HG02759 (cell line): ENCODE results near the gene PSD.

Experiments
- ATAC-seq: cut with Tn5 transposase; IDR thresholded peaks from one replicate; pipeline ENCODE4 v1.9.1; 2021; ENCODE audit warnings: mild to moderate bottlenecking, moderate library complexity; ENCODE audit not compliant: unreplicated experiment

Gene PSD

DNA sequence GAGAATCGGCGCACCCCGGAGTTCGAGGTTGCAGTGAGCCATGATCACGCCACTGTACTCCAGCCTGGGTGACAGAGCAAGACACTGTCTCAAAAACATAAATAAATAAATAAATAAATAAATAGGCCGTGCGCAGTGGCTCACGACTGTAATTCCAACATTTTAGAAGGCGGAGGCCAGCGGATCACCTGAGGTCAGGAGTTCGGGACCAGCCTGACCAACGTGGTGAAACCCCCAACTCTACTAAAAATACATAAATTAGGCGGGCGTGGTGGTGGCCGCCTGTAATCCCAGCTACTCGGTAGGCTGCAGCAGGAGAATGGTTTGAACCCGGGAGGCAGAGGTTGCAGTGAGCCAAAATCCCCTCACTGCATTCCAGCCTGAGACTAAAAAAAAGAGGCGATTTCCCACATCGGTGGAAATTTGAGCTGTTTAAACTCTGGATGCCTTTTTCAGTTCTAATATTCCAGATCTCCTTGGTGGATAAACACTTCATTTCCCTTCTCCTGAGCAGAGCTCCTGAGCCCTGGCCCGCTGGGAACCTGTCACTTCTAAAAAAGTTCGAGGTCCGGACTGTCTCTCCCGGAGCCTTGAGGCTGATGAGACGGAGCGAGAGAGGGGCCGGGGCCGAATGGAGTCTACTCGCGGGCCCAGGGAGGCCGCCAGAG, 25.0 kb downstream of the PSD start:
- no peak for ATAC-seq

- ATAC-seq = no peak
Observed at GRCh38 chr10:102392306-102392705, 26.3 kb downstream of the PSD start.

DNA sequence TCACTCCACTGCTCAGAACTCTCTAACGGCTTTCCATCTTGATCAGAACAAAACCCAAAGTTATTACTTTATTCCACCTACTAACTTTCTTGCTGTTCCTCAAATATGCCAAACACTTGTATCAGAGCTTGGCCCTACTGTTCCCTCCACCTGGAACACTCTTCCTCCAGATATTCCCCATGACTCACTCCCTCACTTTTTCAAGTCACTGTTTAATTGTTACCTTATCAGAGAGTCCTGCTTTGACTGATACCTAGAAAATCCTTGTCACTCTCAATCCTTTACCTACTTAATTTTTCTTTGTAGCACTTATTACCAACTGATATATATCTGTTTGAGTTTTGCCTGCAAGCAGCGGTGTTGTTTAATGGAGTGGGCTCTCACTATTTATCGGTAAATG, 28.7 kb downstream of the PSD start:
- ATAC-seq = no peak

DNA sequence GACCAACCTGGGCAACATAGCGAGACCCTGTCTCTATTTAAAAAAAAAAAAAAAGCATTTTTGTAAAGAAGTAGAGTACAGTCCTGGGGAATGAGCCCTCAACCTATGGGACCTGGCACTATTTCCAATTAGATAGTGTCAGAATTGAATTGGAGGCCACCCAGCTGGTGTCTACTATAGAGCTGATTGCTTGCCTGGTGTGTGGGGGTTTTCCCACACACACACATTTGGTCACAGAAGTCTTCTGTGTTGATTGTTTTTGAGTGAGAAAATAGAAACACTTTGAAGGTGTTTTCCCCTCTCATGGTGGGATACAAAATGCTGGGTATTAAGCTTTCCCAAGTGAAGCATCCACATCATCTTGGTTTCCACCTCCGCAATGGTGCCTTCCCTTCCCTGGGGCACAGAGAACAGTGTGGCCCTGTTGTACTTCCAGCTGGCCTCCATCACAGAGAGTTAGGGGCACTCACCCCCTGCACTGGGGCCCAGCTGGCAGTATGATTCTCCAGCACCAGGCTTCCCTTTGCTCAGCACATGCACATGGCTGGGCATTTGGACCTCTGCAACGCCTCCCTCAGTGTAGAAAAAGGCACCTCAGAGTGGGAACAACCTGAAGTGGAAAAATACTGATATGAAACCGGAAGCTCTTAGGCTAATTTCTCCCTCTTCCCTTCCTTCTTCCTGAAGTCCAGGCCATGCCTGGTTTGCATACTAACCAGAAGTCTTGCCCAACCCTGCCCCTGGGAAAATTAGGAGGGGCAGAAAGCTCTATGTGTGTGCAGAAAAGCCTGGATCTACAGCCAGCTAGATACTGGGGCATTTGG, 33.8 kb downstream of the PSD start:
- no peak for ATAC-seq

DNA sequence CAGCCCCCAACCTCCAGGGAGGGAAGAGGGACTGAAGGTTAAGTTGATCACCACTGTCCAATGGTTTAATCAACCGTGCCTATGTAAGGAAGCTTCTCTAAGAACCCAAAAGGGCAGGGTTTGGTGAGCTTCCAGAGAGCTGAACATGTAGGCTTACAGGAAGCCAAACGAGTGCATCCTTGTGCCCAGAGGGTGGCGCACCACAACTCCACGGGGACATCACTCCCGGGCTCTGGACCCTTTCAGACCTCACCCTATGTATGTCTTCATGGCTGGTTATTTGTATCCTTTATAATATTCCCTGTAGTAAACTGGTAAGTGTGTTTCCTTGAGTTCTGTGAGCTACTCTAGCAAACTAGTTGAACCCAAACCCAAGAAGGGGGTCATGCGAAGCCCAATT, 34.5 kb downstream of the PSD start:
- no peak for ATAC-seq

GRCh38 chr10:102382871-102383270, 35.7 kb downstream of the PSD start:
- no peak for ATAC-seq

DNA sequence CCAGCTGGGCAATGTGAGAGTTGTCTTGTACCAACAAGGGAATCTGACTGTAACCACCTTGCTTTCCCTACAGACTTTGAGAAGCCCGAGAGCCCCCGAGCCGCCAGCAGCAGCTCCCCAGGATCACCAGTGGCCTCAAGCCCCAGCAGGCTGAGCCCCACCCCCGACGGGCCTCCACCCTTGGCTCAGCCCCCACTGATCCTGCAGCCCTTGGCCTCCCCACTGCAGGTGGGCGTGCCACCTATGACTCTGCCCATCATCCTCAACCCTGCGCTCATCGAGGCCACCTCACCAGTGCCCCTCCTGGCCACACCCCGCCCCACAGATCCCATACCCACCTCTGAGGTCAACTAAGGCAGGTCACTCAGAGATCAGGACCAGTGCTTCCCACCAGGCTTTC, 36.6 kb downstream of the PSD start:
- ATAC-seq = no peak

- ATAC-seq = no peak
Observed at GRCh38 chr10:102379383-102379782, 39.2 kb downstream of the PSD start.

- no peak for ATAC-seq
Observed at GRCh38 chr10:102376901-102377300, 41.7 kb downstream of the PSD start.

DNA sequence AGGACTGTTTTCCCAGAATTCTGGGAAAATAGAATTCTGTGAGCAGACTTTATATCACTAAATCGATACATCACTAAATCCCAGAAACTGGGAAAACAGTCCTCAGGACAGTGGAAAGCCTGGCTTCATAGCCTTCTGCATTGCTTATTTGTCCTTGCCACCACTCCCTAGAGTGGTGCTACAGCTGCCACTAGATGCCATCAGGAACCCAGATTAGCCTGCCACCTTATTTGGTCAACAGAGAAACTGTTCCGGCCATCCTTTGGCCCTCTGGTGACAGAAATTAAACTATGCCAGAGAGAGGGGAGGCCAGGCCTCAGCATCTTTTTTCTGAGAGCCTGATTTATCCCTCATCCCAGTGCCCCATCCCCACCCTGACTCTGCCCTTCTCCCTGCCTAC, 42.7 kb downstream of the PSD start:
- no peak for ATAC-seq

- ATAC-seq = no peak
Observed at GRCh38 chr10:102375250-102375649, 43.3 kb downstream of the PSD start.

GRCh38 chr10:102371295-102371694, 47.3 kb downstream of the PSD start:
- no peak for ATAC-seq

- ATAC-seq = no peak
Observed at GRCh38 chr10:102368077-102368476, 50.5 kb downstream of the PSD start.

DNA sequence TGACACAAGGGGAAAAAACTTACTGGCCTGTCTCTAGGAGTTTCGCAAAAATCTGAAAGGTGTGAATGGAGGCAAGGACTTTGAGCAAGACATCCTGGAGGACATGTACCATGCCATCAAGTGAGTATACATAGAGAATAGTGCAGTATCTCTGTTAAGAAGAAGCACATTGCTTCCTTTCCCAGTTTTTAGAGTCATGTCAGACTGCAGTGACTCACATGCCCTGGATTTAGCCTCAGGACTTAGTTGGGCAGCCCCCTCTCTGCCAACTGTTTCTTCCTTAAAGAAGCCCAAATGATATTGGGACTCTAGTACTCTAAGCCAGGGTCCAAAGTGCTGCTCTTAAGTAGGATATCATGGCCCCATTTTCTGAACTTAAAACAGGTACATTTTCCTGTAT, 51.1 kb downstream of the PSD start:
- no peak for ATAC-seq

- ATAC-seq = no peak
Observed at GRCh38 chr10:102358712-102359382, 59.7 kb downstream of the PSD start.

DNA sequence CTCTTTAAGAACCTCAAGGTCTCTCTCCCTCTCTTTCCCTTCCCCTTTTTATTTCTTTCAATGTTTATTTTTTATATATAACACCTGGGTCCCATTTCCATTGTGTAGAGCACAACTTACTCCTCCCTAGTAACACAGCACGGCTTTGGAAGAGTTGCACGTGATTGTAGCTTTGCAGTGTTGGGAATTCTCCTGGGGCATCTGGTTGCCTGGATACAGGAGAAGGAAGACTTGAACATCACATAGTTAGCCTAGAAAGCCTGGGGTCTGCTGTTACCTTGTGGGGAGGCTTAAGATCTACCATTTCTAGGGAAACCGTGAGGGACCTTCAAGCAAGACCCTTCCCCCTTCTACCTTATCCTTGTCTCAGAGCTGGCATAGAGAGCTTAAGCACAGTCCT, 64.1 kb downstream of the PSD start:
- ATAC-seq = no peak
